ENCODE results near the gene ILK.

ILK gene

GRCh38 chr11:6632116-6633073 lies 28.8 kb downstream of the ILK start:
- H3K27me3 Mint-ChIP-seq, result no peaks in the 10 kb centered on the region
- peaks cover 12% of the 10 kb centered on the region for H3K4me1 Mint-ChIP-seq
- no peak overlapping the region for H3K4me3 Mint-ChIP-seq
- no peaks in the 10 kb centered on the region for H3K9me3 Mint-ChIP-seq
- H3K36me3 Mint-ChIP-seq, result no peaks in the 10 kb centered on the region
- ATAC-seq, result no peak
- H3K27ac Mint-ChIP-seq, result no peak overlapping the region

- Mint-ChIP-seq H3K4me1 (no peaks in the 10 kb centered on the region), H3K9me3 (no peaks in the 10 kb centered on the region), H3K27me3 (no peaks in the 10 kb centered on the region), H3K36me3 (no peaks in the 10 kb centered on the region), H3K27ac (no peak overlapping the region), H3K4me3 (no peak overlapping the region)
- ATAC-seq, result no peak
These were observed 30.1 kb downstream of the ILK start for GRCh38 chr11:6633422-6634408.

GRCh38 chr11:6634534-6634933 lies 31.0 kb downstream of the ILK start:
- Mint-ChIP-seq H3K27ac (no peak overlapping the region), H3K27me3 (no peaks in the 10 kb centered on the region), H3K9me3 (no peaks in the 10 kb centered on the region), H3K36me3 (no peaks in the 10 kb centered on the region), H3K4me1 (peaks cover 4% of the 10 kb centered on the region), H3K4me3 (no peak overlapping the region)
- ATAC-seq, result no peak

GRCh38 chr11:6635082-6635932 lies 31.7 kb downstream of the ILK start:
- no peaks in the 10 kb centered on the region for H3K27me3 Mint-ChIP-seq
- ATAC-seq, result no peak
- no peak overlapping the region for H3K4me3 Mint-ChIP-seq
- no peak overlapping the region for H3K27ac Mint-ChIP-seq
- no peaks in the 10 kb centered on the region for H3K9me3 Mint-ChIP-seq
- peaks cover 6% of the 10 kb centered on the region for H3K4me1 Mint-ChIP-seq
- no peaks in the 10 kb centered on the region for H3K36me3 Mint-ChIP-seq

GRCh38 chr11:6636480-6636879 lies 32.9 kb downstream of the ILK start:
- Mint-ChIP-seq H3K4me1 (peaks cover 6% of the 10 kb centered on the region), H3K4me3 (no peak overlapping the region), H3K27ac (no peak overlapping the region), H3K9me3 (no peaks in the 10 kb centered on the region), H3K27me3 (no peaks in the 10 kb centered on the region), H3K36me3 (no peaks in the 10 kb centered on the region)
- ATAC-seq, result no peak

GRCh38 chr11:6637871-6638270 lies 34.3 kb downstream of the ILK start:
- Mint-ChIP-seq H3K4me3 (no peak overlapping the region), H3K36me3 (no peaks in the 10 kb centered on the region), H3K9me3 (no peaks in the 10 kb centered on the region), H3K27ac (no peak overlapping the region), H3K27me3 (no peaks in the 10 kb centered on the region), H3K4me1 (peaks cover 6% of the 10 kb centered on the region)
- no peak for ATAC-seq

- H3K4me3 Mint-ChIP-seq, result no peak overlapping the region
- no peaks in the 10 kb centered on the region for H3K36me3 Mint-ChIP-seq
- H3K9me3 Mint-ChIP-seq, result no peaks in the 10 kb centered on the region
- H3K27me3 Mint-ChIP-seq, result no peaks in the 10 kb centered on the region
- no peak overlapping the region for H3K27ac Mint-ChIP-seq
- ATAC-seq, result no peak
- peaks cover 6% of the 10 kb centered on the region for H3K4me1 Mint-ChIP-seq
These were observed 34.9 kb downstream of the ILK start for GRCh38 chr11:6638429-6638828.

- no peaks in the 10 kb centered on the region for H3K9me3 Mint-ChIP-seq
- ATAC-seq, result no peak
- no peaks in the 10 kb centered on the region for H3K27me3 Mint-ChIP-seq
- no peaks in the 10 kb centered on the region for H3K36me3 Mint-ChIP-seq
- H3K4me3 Mint-ChIP-seq, result no peak overlapping the region
- H3K4me1 Mint-ChIP-seq, result peaks cover 6% of the 10 kb centered on the region
- no peak overlapping the region for H3K27ac Mint-ChIP-seq
These were observed 36.7 kb downstream of the ILK start for GRCh38 chr11:6640036-6640984.

- H3K27ac Mint-ChIP-seq, result no peak overlapping the region
- no peak overlapping the region for H3K4me3 Mint-ChIP-seq
- no peak for ATAC-seq
- H3K27me3 Mint-ChIP-seq, result no peaks in the 10 kb centered on the region
- H3K36me3 Mint-ChIP-seq, result no peaks in the 10 kb centered on the region
- no peaks in the 10 kb centered on the region for H3K9me3 Mint-ChIP-seq
- peaks cover 6% of the 10 kb centered on the region for H3K4me1 Mint-ChIP-seq
These were observed 37.6 kb downstream of the ILK start for GRCh38 chr11:6640985-6641701.

GRCh38 chr11:6642957-6643356 lies 39.4 kb downstream of the ILK start:
- Mint-ChIP-seq H3K9me3 (no peaks in the 10 kb centered on the region), H3K4me3 (no peak overlapping the region), H3K27ac (no peak overlapping the region), H3K36me3 (no peaks in the 10 kb centered on the region), H3K4me1 (peaks cover 6% of the 10 kb centered on the region), H3K27me3 (no peaks in the 10 kb centered on the region)
- ATAC-seq, result no peak

GRCh38 chr11:6646071-6646470 lies 42.5 kb downstream of the ILK start:
- Mint-ChIP-seq H3K27ac (no peak overlapping the region), H3K27me3 (no peaks in the 10 kb centered on the region), H3K4me3 (no peak overlapping the region), H3K4me1 (no peaks in the 10 kb centered on the region), H3K9me3 (no peaks in the 10 kb centered on the region), H3K36me3 (no peaks in the 10 kb centered on the region)
- peak; percentile 64 for ATAC-seq

- Mint-ChIP-seq H3K36me3 (no peaks in the 10 kb centered on the region), H3K4me3 (no peak overlapping the region)
- ATAC-seq, result peak; percentile 17
These were observed 43.0 kb downstream of the ILK start for GRCh38 chr11:6646576-6646917.

GRCh38 chr11:6646918-6647679 lies 43.5 kb downstream of the ILK start:
- H3K4me1 Mint-ChIP-seq, result no peaks in the 10 kb centered on the region
- no peak overlapping the region for H3K4me3 Mint-ChIP-seq
- no peaks in the 10 kb centered on the region for H3K9me3 Mint-ChIP-seq
- ATAC-seq, result peak; percentile 91
- no peaks in the 10 kb centered on the region for H3K36me3 Mint-ChIP-seq
- no peaks in the 10 kb centered on the region for H3K27me3 Mint-ChIP-seq
- H3K27ac Mint-ChIP-seq, result no peak overlapping the region

More at GRCh38 chr11:6646576-6646917, 43.0 kb downstream of the ILK start:
- H3K9me3 Mint-ChIP-seq, result no peaks in the 10 kb centered on the region
- H3K27me3 Mint-ChIP-seq, result no peaks in the 10 kb centered on the region
- no peaks in the 10 kb centered on the region for H3K4me1 Mint-ChIP-seq
- no peak overlapping the region for H3K27ac Mint-ChIP-seq
